ENCODE data around the gene GRAP. TPM values are rescaled to one million over a fixed set of nuclear protein-coding genes. Genes with fewer than 3 reads are reported as not detected.
A peak's percentile ranks its signal among the peaks of the same experiment; 100 is the strongest.

The GRAP gene
- total and polyA plus RNA-seq, 9 of the 15 experiments (the other 6 are each of a cell fraction or from before 2014, with no cell fraction given): 0.07 to 0.41 (median 0.19) TPM; not detected in 5

DNA sequence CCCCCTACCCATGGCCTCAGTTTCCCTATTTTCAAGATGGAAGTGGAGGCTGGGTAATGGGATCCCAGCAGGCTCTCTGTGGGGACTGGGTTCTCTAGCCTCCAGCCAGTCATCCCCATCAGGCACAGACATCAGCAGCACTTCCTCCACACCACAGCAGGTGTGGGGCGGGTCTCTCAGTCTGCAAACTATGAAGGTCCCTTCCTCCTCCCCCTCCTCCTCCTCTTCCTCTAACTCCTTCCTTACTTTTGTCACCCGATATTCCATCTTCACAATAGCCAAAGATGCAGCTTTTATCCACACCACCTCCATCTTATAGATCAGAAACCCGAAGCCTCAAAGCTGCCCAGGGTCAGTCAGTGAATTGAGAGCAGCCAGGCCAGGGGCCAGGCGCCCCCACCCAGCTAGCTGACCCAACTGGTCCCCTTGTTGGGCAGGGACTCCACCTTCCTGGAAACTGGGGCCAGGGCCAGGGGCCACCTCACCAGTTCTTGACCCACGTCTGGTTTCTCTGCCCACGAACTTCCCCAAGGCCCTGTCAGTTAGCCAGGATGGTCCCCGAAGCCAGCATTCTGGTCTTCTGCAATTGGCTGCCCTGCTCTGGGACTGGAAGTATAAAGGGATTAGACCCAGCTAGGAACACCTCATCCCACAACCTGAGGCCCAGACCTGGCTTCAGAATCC, 44.7 kb downstream of the GRAP start:
- TF ChIP-seq NFYB (IDR thresholded peaks at IDR 0.05; ENCODE audit: extremely low read depth, insufficient read length) (no peak), RBFOX2 (IDR thresholded peaks at IDR 0.05; ENCODE audit: low read depth, low read length) (peak; percentile 28; the same call in 1 of the 2 replicates)
- peaks cover 32 to 65% of the 10 kb centered on the region in 2 experiments for H3K4me1 ChIP-seq (replicated peaks in 1 of 2; ENCODE audit: control insufficient read depth in 2 of 2, insufficient read depth in 2 of 2, low read length in 2 of 2)
- in situ Hi-C loops (cut with MboI) (no loop called here), intact Hi-C loops (cut with micrococcal nuclease) (no loop called here)
- peak overlapping the region in 1 of 2 experiments; percentile 20; a peak in 2 of 4 replicates for H3K9ac ChIP-seq (ENCODE audit: insufficient read depth in 1 of 2, low read depth in 2 of 2, low read length in 2 of 2)
- H3K36me3 ChIP-seq (ENCODE audit: control insufficient read depth, insufficient read depth, low read length): peaks cover 29% of the 10 kb centered on the region; the same call in 2 of the 3 replicates
- no peaks in the 10 kb centered on the region for H3K9me3 ChIP-seq (replicated peaks; ENCODE audit: control insufficient read depth, insufficient read depth, low read depth, low read length)
- H3K4me3 ChIP-seq: no peak overlapping the region
- no peak for ATAC-seq
- H3K27me3 ChIP-seq (ENCODE audit: control insufficient read depth in 2 of 2, insufficient read depth in 2 of 2, low read length in 2 of 2): no peaks in the 10 kb centered on the region
- no peak overlapping the region for H3K27ac ChIP-seq (ENCODE audit: extremely low read depth, low read depth, low read length)
- WGBS (ENCODE audit: insufficient coverage, low coverage, missing lambda C conversion rate): 61% methylated on average over 6 of the region's 7 CpGs
- no peak for DNase-seq (ENCODE audit: extremely low read depth in 1 of 4, low spot score in 3 of 4)
- peaks cover 28% of the 10 kb centered on the region for H4K20me1 ChIP-seq (replicated peaks; ENCODE audit: control insufficient read depth, insufficient read depth, low read length)
- POLR2A ChIA-PET: no interaction called here
- H3K9me1 ChIP-seq (ENCODE audit: control insufficient read depth, insufficient read depth, low read length): peaks cover 3% of the 10 kb centered on the region
- H3K4me2 ChIP-seq (ENCODE audit: insufficient read depth, low read length): no peak overlapping the region
- CTCF ChIA-PET (ENCODE audit: low intra/inter-chr PET ratio): no interaction called here
- H3K79me2 ChIP-seq (ENCODE audit: control insufficient read depth, insufficient read depth, low read length): peaks cover 13% of the 10 kb centered on the region; the same call in 2 of the 3 replicates
- BruUV-seq (replicated peaks): no TSS peak
- no peak for FAIRE-seq
- H2AFZ ChIP-seq (ENCODE audit: low read depth, low read length): no peak overlapping the region

DNA sequence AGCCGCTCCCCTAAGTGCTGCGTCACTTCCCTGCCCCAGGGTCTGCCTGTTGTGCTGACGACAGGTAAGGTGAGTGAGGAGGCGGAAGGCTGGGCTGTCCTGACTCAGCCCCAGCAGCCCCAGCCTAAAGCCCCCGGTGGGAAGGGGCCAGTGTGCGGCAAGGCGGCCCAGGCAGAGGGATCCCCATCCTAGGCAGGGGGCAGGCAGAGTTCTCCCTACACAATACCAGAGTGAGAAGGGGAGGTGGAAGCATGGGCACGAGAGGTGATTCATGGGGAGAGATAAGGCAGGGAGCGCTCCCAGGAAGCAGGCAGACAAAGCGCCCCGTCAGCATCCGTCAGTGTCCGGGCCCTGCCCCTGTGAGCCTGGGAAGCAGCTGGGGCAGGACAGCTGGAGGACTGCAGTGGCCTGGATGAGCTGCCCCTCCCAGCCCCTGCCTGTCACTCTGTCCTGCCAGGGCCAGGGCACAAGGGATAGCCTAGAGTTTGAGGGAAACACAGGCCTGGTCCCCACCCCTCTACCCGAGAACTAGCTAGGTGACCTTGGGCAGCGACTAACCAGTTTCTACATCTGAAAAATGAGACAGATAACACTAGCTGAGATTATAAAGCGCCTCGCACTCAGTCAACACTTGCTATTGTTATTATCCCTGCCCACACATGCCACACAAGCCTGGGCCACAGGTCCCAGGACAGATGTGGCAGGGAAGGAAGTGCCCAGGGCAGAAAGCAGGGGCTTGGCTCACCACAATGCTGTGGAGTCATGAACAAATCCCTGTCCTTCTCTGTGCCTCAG, 46.0 kb downstream of the GRAP start:
- ChIA-PET POLR2A (interaction anchor here (0.6 to 1.1 kb wide), 4 partner anchors 13 to 40 kb away, joined by 3 to 4 read pairs (median 4); no protein-coding TSS in a partner anchor), CTCF (ENCODE audit: low intra/inter-chr PET ratio) (no interaction called here)
- FAIRE-seq (no peak), ATAC-seq (no peak; the same call in 2 of the 3 replicates), DNase-seq (ENCODE audit: extremely low read depth in 1 of 4, low spot score in 3 of 4) (peak; percentile 22 to 32 (median 27))
- H3K4me3 ChIP-seq: no peak overlapping the region
- in situ Hi-C loops (cut with MboI): no loop called here
- H3K4me2 ChIP-seq (ENCODE audit: insufficient read depth, low read length): no peak overlapping the region
- H3K9ac ChIP-seq (ENCODE audit: insufficient read depth in 1 of 2, low read depth in 2 of 2, low read length in 2 of 2): peak overlapping the region in 1 of 2 experiments; percentile 45; a peak in 1 of 4 replicates
- H3K79me2 ChIP-seq (ENCODE audit: control insufficient read depth, insufficient read depth, low read length): peaks cover 13% of the 10 kb centered on the region; the same call in 2 of the 3 replicates
- H3K27ac ChIP-seq (ENCODE audit: extremely low read depth, low read depth, low read length): no peak overlapping the region
- H3K4me1 ChIP-seq (replicated peaks in 1 of 2; ENCODE audit: control insufficient read depth in 2 of 2, insufficient read depth in 2 of 2, low read length in 2 of 2): peaks cover 32 to 66% of the 10 kb centered on the region in 2 experiments
- no TSS peak for BruUV-seq (replicated peaks)
- no peak overlapping the region for H2AFZ ChIP-seq (ENCODE audit: low read depth, low read length)
- no peaks in the 10 kb centered on the region for H3K27me3 ChIP-seq (ENCODE audit: control insufficient read depth in 2 of 2, insufficient read depth in 2 of 2, low read length in 2 of 2)
- H3K9me3 ChIP-seq (replicated peaks; ENCODE audit: control insufficient read depth, insufficient read depth, low read depth, low read length): no peaks in the 10 kb centered on the region
- peaks cover 28% of the 10 kb centered on the region for H4K20me1 ChIP-seq (replicated peaks; ENCODE audit: control insufficient read depth, insufficient read depth, low read length)
- H3K36me3 ChIP-seq (ENCODE audit: control insufficient read depth, insufficient read depth, low read length): peaks cover 29% of the 10 kb centered on the region; the same call in 2 of the 3 replicates
- WGBS (ENCODE audit: insufficient coverage, low coverage, missing lambda C conversion rate): 64% methylated on average over 10 of the region's 17 CpGs
- peaks cover 3% of the 10 kb centered on the region for H3K9me1 ChIP-seq (ENCODE audit: control insufficient read depth, insufficient read depth, low read length)
- intact Hi-C loops (cut with micrococcal nuclease): no loop called here
- peak; percentile 35 for TF ChIP-seq TAF9B (IDR thresholded peaks at IDR 0.05; ENCODE audit: partially characterized antibody)
- peak; percentile 68; the same call in 1 of the 2 replicates for TF ChIP-seq JUND (IDR thresholded peaks at IDR 0.05; ENCODE audit: borderline replicate concordance, low read depth, low read length)
- TF ChIP-seq JUND (tag; IDR thresholded peaks at IDR 0.05; ENCODE audit: borderline replicate concordance, low read depth, low read length): no peak
- peak; percentile 75 for TF ChIP-seq FOSL1 (tag; conservative IDR thresholded peaks at IDR 0.05)
- TF ChIP-seq, protein P1, sequence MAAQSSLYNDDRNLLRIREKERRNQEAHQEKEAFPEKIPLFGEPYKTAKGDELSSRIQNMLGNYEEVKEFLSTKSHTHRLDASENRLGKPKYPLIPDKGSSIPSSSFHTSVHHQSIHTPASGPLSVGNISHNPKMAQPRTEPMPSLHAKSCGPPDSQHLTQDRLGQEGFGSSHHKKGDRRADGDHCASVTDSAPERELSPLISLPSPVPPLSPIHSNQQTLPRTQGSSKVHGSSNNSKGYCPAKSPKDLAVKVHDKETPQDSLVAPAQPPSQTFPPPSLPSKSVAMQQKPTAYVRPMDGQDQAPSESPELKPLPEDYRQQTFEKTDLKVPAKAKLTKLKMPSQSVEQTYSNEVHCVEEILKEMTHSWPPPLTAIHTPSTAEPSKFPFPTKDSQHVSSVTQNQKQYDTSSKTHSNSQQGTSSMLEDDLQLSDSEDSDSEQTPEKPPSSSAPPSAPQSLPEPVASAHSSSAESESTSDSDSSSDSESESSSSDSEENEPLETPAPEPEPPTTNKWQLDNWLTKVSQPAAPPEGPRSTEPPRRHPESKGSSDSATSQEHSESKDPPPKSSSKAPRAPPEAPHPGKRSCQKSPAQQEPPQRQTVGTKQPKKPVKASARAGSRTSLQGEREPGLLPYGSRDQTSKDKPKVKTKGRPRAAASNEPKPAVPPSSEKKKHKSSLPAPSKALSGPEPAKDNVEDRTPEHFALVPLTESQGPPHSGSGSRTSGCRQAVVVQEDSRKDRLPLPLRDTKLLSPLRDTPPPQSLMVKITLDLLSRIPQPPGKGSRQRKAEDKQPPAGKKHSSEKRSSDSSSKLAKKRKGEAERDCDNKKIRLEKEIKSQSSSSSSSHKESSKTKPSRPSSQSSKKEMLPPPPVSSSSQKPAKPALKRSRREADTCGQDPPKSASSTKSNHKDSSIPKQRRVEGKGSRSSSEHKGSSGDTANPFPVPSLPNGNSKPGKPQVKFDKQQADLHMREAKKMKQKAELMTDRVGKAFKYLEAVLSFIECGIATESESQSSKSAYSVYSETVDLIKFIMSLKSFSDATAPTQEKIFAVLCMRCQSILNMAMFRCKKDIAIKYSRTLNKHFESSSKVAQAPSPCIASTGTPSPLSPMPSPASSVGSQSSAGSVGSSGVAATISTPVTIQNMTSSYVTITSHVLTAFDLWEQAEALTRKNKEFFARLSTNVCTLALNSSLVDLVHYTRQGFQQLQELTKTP (IDR thresholded peaks at IDR 0.05; ENCODE audit: low read depth in 1 of 2, partially characterized antibody in 2 of 2): no peak

Measured in K562 (cell line).